ENCODE results near the gene RPP38. TPM values are rescaled to one million over a fixed set of nuclear protein-coding genes. Genes with fewer than 3 reads are reported as not detected.

Gene RPP38
- polyA plus RNA-seq = 10 to 100 TPM; 20.6 to 24.3 (median 22.2) TPM

- H3K4me1 Mint-ChIP-seq = peaks cover 32 to 43% of the 10 kb centered on the region in 2 donors
- peak within 1 kb of the TSS; percentile 94 to 99 (median 97) for H3K4me3 Mint-ChIP-seq
- H3K9me3 Mint-ChIP-seq = no peaks in the 10 kb centered on the region
- H3K36me3 Mint-ChIP-seq = peaks cover 0 to 10% (median 0%) of the 10 kb centered on the region in 3 donors
- DNase-seq = peak; percentile 96 to 97 (median 97)
- H3K27me3 Mint-ChIP-seq (ENCODE audit: low read depth in 3 of 3) = peaks cover 16 to 20% (median 17%) of the 10 kb centered on the region in 3 donors
- peak within 1 kb of the TSS; percentile 91 to 100 (median 98) for H3K27ac Mint-ChIP-seq
Observed at GRCh38 chr10:15097011-15097812, at the start of gene RPP38. Gene RPP38 (plus strand): TSS chr10:15097355. CDS start chr10:15103315, 5,960 bp downstream.

- DNase-seq = no peak
- Mint-ChIP-seq H3K27me3 (ENCODE audit: low read depth in 3 of 3) (peaks cover 2 to 9% (median 7%) of the 10 kb centered on the region in 3 donors), H3K36me3 (no peaks in the 10 kb centered on the region), H3K4me3 (no peak overlapping the region), H3K4me1 (no peaks in the 10 kb centered on the region), H3K9me3 (no peaks in the 10 kb centered on the region), H3K27ac (no peak overlapping the region)
Observed at GRCh38 chr10:15049533-15049932, 47.6 kb upstream of the RPP38 start.

GRCh38 chr10:15052121-15052520 is 45.0 kb upstream of the RPP38 start:
- H3K27me3 Mint-ChIP-seq (ENCODE audit: low read depth in 3 of 3) = peaks cover 2 to 8% (median 6%) of the 10 kb centered on the region in 3 donors
- H3K27ac Mint-ChIP-seq = no peak overlapping the region
- no peaks in the 10 kb centered on the region for H3K9me3 Mint-ChIP-seq
- no peak for DNase-seq
- H3K4me1 Mint-ChIP-seq = no peaks in the 10 kb centered on the region
- no peaks in the 10 kb centered on the region for H3K36me3 Mint-ChIP-seq
- no peak overlapping the region for H3K4me3 Mint-ChIP-seq

GRCh38 chr10:15053061-15053460 is 44.1 kb upstream of the RPP38 start:
- Mint-ChIP-seq H3K36me3 (no peaks in the 10 kb centered on the region), H3K4me1 (no peaks in the 10 kb centered on the region), H3K4me3 (no peak overlapping the region), H3K27ac (no peak overlapping the region), H3K27me3 (ENCODE audit: low read depth in 3 of 3) (peaks cover 5 to 10% (median 5%) of the 10 kb centered on the region in 3 donors), H3K9me3 (no peaks in the 10 kb centered on the region)
- no peak for DNase-seq

GRCh38 chr10:15058689-15059088 is 38.5 kb upstream of the RPP38 start:
- peaks cover 0 to 5% (median 3%) of the 10 kb centered on the region in 3 donors for H3K36me3 Mint-ChIP-seq
- H3K4me1 Mint-ChIP-seq = no peaks in the 10 kb centered on the region
- peaks cover 3 to 14% (median 11%) of the 10 kb centered on the region in 3 donors for H3K27me3 Mint-ChIP-seq (ENCODE audit: low read depth in 3 of 3)
- H3K27ac Mint-ChIP-seq = no peak overlapping the region
- peaks cover 2 to 13% (median 8%) of the 10 kb centered on the region in 6 donors for H3K9me3 Mint-ChIP-seq
- DNase-seq = no peak
- no peak overlapping the region for H3K4me3 Mint-ChIP-seq

- peaks cover 0 to 5% (median 3%) of the 10 kb centered on the region in 3 donors for H3K36me3 Mint-ChIP-seq
- no peaks in the 10 kb centered on the region for H3K4me1 Mint-ChIP-seq
- peaks cover 3 to 12% (median 11%) of the 10 kb centered on the region in 3 donors for H3K27me3 Mint-ChIP-seq (ENCODE audit: low read depth in 3 of 3)
- peaks cover 2 to 13% (median 8%) of the 10 kb centered on the region in 6 donors for H3K9me3 Mint-ChIP-seq
- DNase-seq = no peak
- H3K4me3 Mint-ChIP-seq = no peak overlapping the region
- H3K27ac Mint-ChIP-seq = no peak overlapping the region
Observed at GRCh38 chr10:15059914-15060313, 37.2 kb upstream of the RPP38 start.

GRCh38 chr10:15060638-15061037 is 36.5 kb upstream of the RPP38 start:
- H3K27me3 Mint-ChIP-seq (ENCODE audit: low read depth in 3 of 3) = peaks cover 3 to 12% (median 8%) of the 10 kb centered on the region in 3 donors
- no peak overlapping the region for H3K27ac Mint-ChIP-seq
- DNase-seq = no peak
- H3K9me3 Mint-ChIP-seq = peaks cover 3 to 13% (median 8%) of the 10 kb centered on the region in 6 donors
- no peak overlapping the region for H3K4me3 Mint-ChIP-seq
- peaks cover 0 to 5% (median 3%) of the 10 kb centered on the region in 3 donors for H3K36me3 Mint-ChIP-seq
- H3K4me1 Mint-ChIP-seq = no peaks in the 10 kb centered on the region

GRCh38 chr10:15067154-15067553 is 30.0 kb upstream of the RPP38 start:
- Mint-ChIP-seq H3K9me3 (peaks cover 0 to 3% (median 0%) of the 10 kb centered on the region in 6 donors), H3K27ac (no peak overlapping the region), H3K4me3 (no peak overlapping the region), H3K4me1 (no peaks in the 10 kb centered on the region), H3K27me3 (ENCODE audit: low read depth in 3 of 3) (peaks cover 0 to 7% (median 5%) of the 10 kb centered on the region in 3 donors), H3K36me3 (no peaks in the 10 kb centered on the region)
- DNase-seq = no peak

- H3K36me3 Mint-ChIP-seq = no peaks in the 10 kb centered on the region
- H3K4me1 Mint-ChIP-seq = no peaks in the 10 kb centered on the region
- DNase-seq = no peak
- H3K9me3 Mint-ChIP-seq = peaks cover 0 to 3% (median 0%) of the 10 kb centered on the region in 6 donors
- H3K27me3 Mint-ChIP-seq (ENCODE audit: low read depth in 3 of 3) = peaks cover 0 to 3% (median 3%) of the 10 kb centered on the region in 3 donors
- no peak overlapping the region for H3K4me3 Mint-ChIP-seq
- no peak overlapping the region for H3K27ac Mint-ChIP-seq
Observed at GRCh38 chr10:15068802-15069201, 28.4 kb upstream of the RPP38 start.

GRCh38 chr10:15069230-15069629 is 27.9 kb upstream of the RPP38 start:
- no peak overlapping the region for H3K4me3 Mint-ChIP-seq
- peaks cover 0 to 3% (median 3%) of the 10 kb centered on the region in 3 donors for H3K27me3 Mint-ChIP-seq (ENCODE audit: low read depth in 3 of 3)

GRCh38 chr10:15072358-15072757 is 24.8 kb upstream of the RPP38 start:
- Mint-ChIP-seq H3K4me3 (no peak overlapping the region), H3K9me3 (no peaks in the 10 kb centered on the region), H3K27me3 (ENCODE audit: low read depth in 3 of 3) (peaks cover 0 to 3% (median 0%) of the 10 kb centered on the region in 3 donors)

More at GRCh38 chr10:15069230-15069629, 27.9 kb upstream of the RPP38 start:
- Mint-ChIP-seq H3K4me1 (no peaks in the 10 kb centered on the region), H3K36me3 (no peaks in the 10 kb centered on the region), H3K9me3 (peaks cover 0 to 3% (median 0%) of the 10 kb centered on the region in 6 donors), H3K27ac (no peak overlapping the region)
- DNase-seq = no peak

GRCh38 chr10:15075421-15075820 is 21.7 kb upstream of the RPP38 start:
- peaks cover 0 to 2% (median 2%) of the 10 kb centered on the region in 3 donors for H3K27me3 Mint-ChIP-seq (ENCODE audit: low read depth in 3 of 3)

More at GRCh38 chr10:15072358-15072757, 24.8 kb upstream of the RPP38 start:
- Mint-ChIP-seq H3K27ac (no peak overlapping the region), H3K4me1 (no peaks in the 10 kb centered on the region), H3K36me3 (no peaks in the 10 kb centered on the region)
- DNase-seq = no peak

GRCh38 chr10:15083674-15084501 is 13.3 kb upstream of the RPP38 start:
- no peaks in the 10 kb centered on the region for H3K36me3 Mint-ChIP-seq
- H3K9me3 Mint-ChIP-seq = peaks cover 0 to 2% (median 0%) of the 10 kb centered on the region in 6 donors
- H3K4me1 Mint-ChIP-seq = no peaks in the 10 kb centered on the region
- DNase-seq = no peak
- H3K27ac Mint-ChIP-seq = no peak overlapping the region
- H3K27me3 Mint-ChIP-seq (ENCODE audit: low read depth in 3 of 3) = peaks cover 2 to 4% (median 2%) of the 10 kb centered on the region in 3 donors
- H3K4me3 Mint-ChIP-seq = peak overlapping the region in 1 of 5 donors; percentile 5

More at GRCh38 chr10:15075421-15075820, 21.7 kb upstream of the RPP38 start:
- Mint-ChIP-seq H3K27ac (no peak overlapping the region), H3K36me3 (no peaks in the 10 kb centered on the region), H3K9me3 (no peaks in the 10 kb centered on the region), H3K4me3 (no peak overlapping the region), H3K4me1 (no peaks in the 10 kb centered on the region)
- no peak for DNase-seq
